Activated CD4-positive, alpha-beta T cell treated with anti-CD3 and anti-CD28 coated beads, Interleukin-2, amount 50 U/mL, for 1 hour (primary cell): ENCODE data around the gene PLA2G3.
A peak's percentile ranks its signal among the peaks of the same experiment; 100 is the strongest.
"Not testable (repeated sequence)": the region's sequence is repeated elsewhere in the genome, so short reads cannot be mapped to it uniquely, and the experiment has no call there.

Source experiments
- DNase-seq: peaks from one replicate; pipeline ENCODE4 v3.0.0-alpha.2; 2020

PLA2G3 gene

GRCh38 chr22:31099841-31100761 is 40.2 kb downstream of the PLA2G3 start:
- no peak for DNase-seq

GRCh38 chr22:31099386-31099785 is 40.9 kb downstream of the PLA2G3 start:
- no peak for DNase-seq

- DNase-seq, result no peak
Measured at GRCh38 chr22:31098632-31099110, 41.6 kb downstream of the PLA2G3 start.

GRCh38 chr22:31097941-31098631 is 42.2 kb downstream of the PLA2G3 start:
- DNase-seq, result no peak

GRCh38 chr22:31097539-31097938 is 42.8 kb downstream of the PLA2G3 start:
- not testable (repeated sequence) for DNase-seq

- DNase-seq, result no peak
Measured at GRCh38 chr22:31096657-31097279, 43.5 kb downstream of the PLA2G3 start.

- DNase-seq, result no peak
Measured at GRCh38 chr22:31095637-31096249, 44.6 kb downstream of the PLA2G3 start.

GRCh38 chr22:31094741-31095140 is 45.6 kb downstream of the PLA2G3 start:
- no peak for DNase-seq

GRCh38 chr22:31094021-31094551 is 46.2 kb downstream of the PLA2G3 start:
- DNase-seq, result no peak

GRCh38 chr22:31093086-31093850 is 47.0 kb downstream of the PLA2G3 start:
- DNase-seq, result no peak

GRCh38 chr22:31092161-31092560 is 48.1 kb downstream of the PLA2G3 start:
- DNase-seq, result no peak

- DNase-seq, result no peak
Measured at GRCh38 chr22:31091106-31091975, 49.0 kb downstream of the PLA2G3 start.

- DNase-seq, result no peak
Measured at GRCh38 chr22:31090217-31091085, 49.9 kb downstream of the PLA2G3 start.

GRCh38 chr22:31089160-31090100 is 50.9 kb downstream of the PLA2G3 start:
- peak; percentile 27 for DNase-seq

- no peak for DNase-seq
Measured at GRCh38 chr22:31088233-31088986, 51.9 kb downstream of the PLA2G3 start.

GRCh38 chr22:31087744-31088215 is 52.5 kb downstream of the PLA2G3 start:
- DNase-seq, result no peak

GRCh38 chr22:31086703-31087330 is 53.5 kb downstream of the PLA2G3 start:
- no peak for DNase-seq
